Sciatic nerve (tissue), 2 donors: Measurements from ENCODE around the gene POU1F1. TPM values are rescaled to one million over a fixed set of nuclear protein-coding genes. Genes with fewer than 3 reads are reported as not detected.
"Not testable (repeated sequence)": the region's sequence is repeated elsewhere in the genome, so short reads cannot be mapped to it uniquely, and the experiment has no call there.

Experiments
- ATAC-seq: fragments of 200-7000 bp; cut with Tn5 transposase; one replicate; pipeline ENCODE4 v1.9.1; 2020; ENCODE audit warnings: mild to moderate bottlenecking, moderate library complexity
- DNase-seq: peaks from one replicate; pipeline ENCODE4 v3.0.0-alpha.2; 2020; ENCODE audit warnings: low spot score
- intact Hi-C: fragments of 100-400 bp; cut with DNase I; formaldehyde crosslinking; loops from one replicate; pipeline ENCODE4 v1.14.2; 2022
- total RNA-seq: library from RNA; stranded (reverse); fragmentation: NEBNext Ultra II Directional; extraction: Animal tissue kit (Norgen Biotek cat#: 25700); gene quantifications from one replicate; pipeline ENCODE4 v1.2.1, GENCODE V29; 2021
- donor health status: DM: no; HTN: no; CAD: no.
- donor health status: DM: no; HTN: no; CAD: no.

The POU1F1 gene
- total RNA-seq: not detected

GRCh38 chr3:87276484-87276883, at the start of gene POU1F1:
Gene POU1F1, minus strand, starts transcription at chr3:87276584. Its CDS starts 122 bp downstream, at chr3:87276462.
- no peak for DNase-seq
- intact Hi-C loops: no loop called here

GRCh38 chr3:87324609-87325008, 48.2 kb upstream of the POU1F1 start:
- peak; percentile 10 for ATAC-seq

More at GRCh38 chr3:87276484-87276883, at the start of gene POU1F1:
- no peak for ATAC-seq

GRCh38 chr3:87320756-87321626, 44.6 kb upstream of the POU1F1 start:
- ATAC-seq (no peak), DNase-seq (no peak)
- intact Hi-C loops: no loop called here

More at GRCh38 chr3:87324609-87325008, 48.2 kb upstream of the POU1F1 start:
- intact Hi-C loops: no loop called here
- no peak for DNase-seq

- DNase-seq: no peak
- no peak for ATAC-seq
- intact Hi-C loops: no loop called here
Observed at GRCh38 chr3:87318617-87319021, 42.2 kb upstream of the POU1F1 start.

GRCh38 chr3:87317779-87318178, 41.4 kb upstream of the POU1F1 start:
- ATAC-seq: no peak

GRCh38 chr3:87313641-87314040, 37.3 kb upstream of the POU1F1 start:
- ATAC-seq: no peak
- DNase-seq: no peak
- intact Hi-C loops: no loop called here

More at GRCh38 chr3:87317779-87318178, 41.4 kb upstream of the POU1F1 start:
- no peak for DNase-seq
- intact Hi-C loops: no loop called here

- intact Hi-C loops: no loop called here
- ATAC-seq (no peak), DNase-seq (no peak)
Observed at GRCh38 chr3:87311309-87311708, 34.9 kb upstream of the POU1F1 start.

- no peak for ATAC-seq
- intact Hi-C loops: no loop called here
- no peak for DNase-seq
Observed at GRCh38 chr3:87309601-87310000, 33.2 kb upstream of the POU1F1 start.

GRCh38 chr3:87307805-87308204, 31.4 kb upstream of the POU1F1 start:
- no peak for DNase-seq
- intact Hi-C loops: no loop called here
- no peak for ATAC-seq

GRCh38 chr3:87305517-87305916, 29.1 kb upstream of the POU1F1 start:
- DNase-seq: no peak
- ATAC-seq: no peak
- intact Hi-C loops: no loop called here

GRCh38 chr3:87305031-87305430, 28.6 kb upstream of the POU1F1 start:
- ATAC-seq, intact Hi-C loops, DNase-seq: not testable (repeated sequence)

GRCh38 chr3:87298111-87298718, 21.8 kb upstream of the POU1F1 start:
- intact Hi-C loops: no loop called here
- no peak for DNase-seq
- peak; percentile 46 for ATAC-seq

- intact Hi-C loops: no loop called here
- DNase-seq (no peak), ATAC-seq (no peak)
Observed at GRCh38 chr3:87288446-87288845, 12.1 kb upstream of the POU1F1 start.

- intact Hi-C loops: no loop called here
- ATAC-seq (no peak), DNase-seq (no peak)
Observed at GRCh38 chr3:87287011-87287410, 10.6 kb upstream of the POU1F1 start.

GRCh38 chr3:87272718-87273341, 3.6 kb downstream of the POU1F1 start:
- intact Hi-C loops: no loop called here
- DNase-seq (no peak), ATAC-seq (no peak)

GRCh38 chr3:87270908-87271700, 5.3 kb downstream of the POU1F1 start:
- ATAC-seq (no peak), DNase-seq (no peak)
- intact Hi-C loops: no loop called here

GRCh38 chr3:87269723-87270122, 6.7 kb downstream of the POU1F1 start:
- ATAC-seq (no peak), DNase-seq (no peak)
- intact Hi-C loops: no loop called here

- DNase-seq: no peak
- intact Hi-C loops: no loop called here
- no peak for ATAC-seq
Observed at GRCh38 chr3:87268646-87269211, 7.7 kb downstream of the POU1F1 start.
